NCI-H2196 (cell line): ENCODE data around the gene NOL9.
"Not testable (repeated sequence)": the region's sequence is repeated elsewhere in the genome, so short reads cannot be mapped to it uniquely, and the experiment has no call there.

Experiments used
- DNase-seq: peaks from one replicate; lab custom pipeline; 2025; ENCODE audit not compliant: unreplicated experiment; lab: John Stamatoyannopoulos, UW

NOL9 gene

DNA sequence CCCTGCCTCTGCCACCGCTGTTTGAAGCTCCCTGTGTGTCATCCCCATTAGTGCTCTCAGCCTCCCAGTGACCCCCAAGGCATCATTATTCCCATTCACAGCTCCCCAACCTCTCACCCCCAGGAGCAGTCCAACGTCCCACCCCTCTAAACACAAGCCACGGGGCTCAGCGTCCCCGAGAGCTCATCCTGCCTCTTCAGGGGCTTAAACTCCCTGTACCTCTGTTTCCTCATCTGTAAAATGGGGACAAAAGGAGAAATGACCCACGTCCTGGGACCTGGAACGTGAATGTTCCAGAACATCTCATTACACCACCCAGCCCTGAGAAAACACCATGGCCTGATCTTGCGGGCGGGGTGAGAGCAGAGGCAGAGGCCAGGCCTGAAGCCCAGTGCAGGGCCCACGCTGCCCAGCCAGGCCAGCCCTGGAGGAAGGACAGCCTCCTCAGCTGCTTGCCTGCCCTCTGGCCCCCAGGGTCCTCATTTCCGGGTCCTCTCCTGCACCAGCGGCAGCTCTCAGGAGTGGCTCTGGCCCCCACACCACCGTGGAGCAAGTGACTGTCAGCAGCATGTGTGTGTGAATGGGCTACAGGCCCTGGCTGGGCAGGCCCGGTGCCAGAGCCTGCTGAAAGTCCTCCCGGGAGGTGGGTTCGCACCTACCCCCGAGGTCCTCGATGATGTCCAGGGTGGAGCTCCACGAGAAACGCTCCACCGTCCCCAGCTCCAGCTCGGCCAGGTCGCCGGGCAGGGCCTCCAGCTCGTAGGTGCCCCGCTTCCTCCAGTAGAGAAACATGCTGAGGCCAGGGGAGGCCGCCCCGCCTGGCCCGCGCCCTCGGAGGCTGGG, 48.7 kb downstream of the NOL9 start:
- no peak for DNase-seq

DNA sequence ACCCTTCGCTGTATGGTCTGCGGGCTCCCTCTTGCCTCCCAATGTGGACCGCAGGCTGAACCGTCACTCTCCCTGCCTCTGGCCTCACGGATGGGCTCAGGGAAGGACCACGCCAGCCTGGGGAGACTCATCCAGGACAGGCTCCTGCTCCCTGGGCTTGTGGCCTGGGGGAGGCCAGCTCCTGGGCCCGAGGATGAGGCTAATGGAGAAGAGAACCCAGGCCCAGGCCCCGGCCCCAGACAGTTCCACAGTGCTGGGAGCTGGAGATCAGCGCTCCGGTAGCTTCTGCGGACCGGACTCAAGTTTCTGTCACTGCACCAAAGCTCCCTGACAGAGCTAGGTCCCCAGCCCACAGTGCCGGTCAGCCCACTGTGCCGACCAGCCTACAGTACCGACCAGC, 49.4 kb downstream of the NOL9 start:
- DNase-seq = no peak

DNA sequence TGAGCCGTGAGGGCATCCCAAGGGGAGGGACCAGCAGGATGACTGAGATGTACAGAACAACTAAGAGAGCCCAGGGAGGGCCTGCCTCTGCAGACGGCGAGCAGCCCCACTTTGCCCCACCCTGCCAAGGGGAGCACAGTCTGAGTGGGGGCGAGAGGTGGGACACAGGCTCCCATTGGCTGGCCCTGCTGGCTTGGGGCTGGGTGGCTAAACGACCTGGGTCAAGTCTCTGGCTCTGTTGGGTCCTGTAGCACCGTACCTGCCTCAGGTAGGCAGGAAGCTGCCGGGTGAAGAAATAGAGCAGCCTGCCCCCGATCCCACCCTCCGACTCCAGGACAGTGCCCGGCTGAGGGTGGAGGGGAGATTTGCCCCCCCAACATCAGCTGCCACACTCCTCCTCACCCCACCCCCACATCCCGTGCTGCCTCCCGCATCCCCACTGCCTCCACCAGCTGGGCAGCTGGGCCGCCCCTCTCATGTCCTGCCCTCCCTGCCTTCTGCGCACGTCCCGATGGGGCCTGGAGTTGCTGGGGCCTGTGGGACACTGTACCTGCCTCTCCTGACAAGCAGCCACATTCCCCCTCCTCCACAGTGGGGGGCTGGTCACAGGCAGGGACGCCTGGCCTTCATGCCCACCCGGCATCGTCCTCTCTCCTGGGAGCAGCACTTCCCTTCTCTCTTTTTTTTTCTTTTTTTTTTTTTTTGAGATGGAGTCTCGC, 50.3 kb downstream of the NOL9 start:
- DNase-seq = no peak

DNA sequence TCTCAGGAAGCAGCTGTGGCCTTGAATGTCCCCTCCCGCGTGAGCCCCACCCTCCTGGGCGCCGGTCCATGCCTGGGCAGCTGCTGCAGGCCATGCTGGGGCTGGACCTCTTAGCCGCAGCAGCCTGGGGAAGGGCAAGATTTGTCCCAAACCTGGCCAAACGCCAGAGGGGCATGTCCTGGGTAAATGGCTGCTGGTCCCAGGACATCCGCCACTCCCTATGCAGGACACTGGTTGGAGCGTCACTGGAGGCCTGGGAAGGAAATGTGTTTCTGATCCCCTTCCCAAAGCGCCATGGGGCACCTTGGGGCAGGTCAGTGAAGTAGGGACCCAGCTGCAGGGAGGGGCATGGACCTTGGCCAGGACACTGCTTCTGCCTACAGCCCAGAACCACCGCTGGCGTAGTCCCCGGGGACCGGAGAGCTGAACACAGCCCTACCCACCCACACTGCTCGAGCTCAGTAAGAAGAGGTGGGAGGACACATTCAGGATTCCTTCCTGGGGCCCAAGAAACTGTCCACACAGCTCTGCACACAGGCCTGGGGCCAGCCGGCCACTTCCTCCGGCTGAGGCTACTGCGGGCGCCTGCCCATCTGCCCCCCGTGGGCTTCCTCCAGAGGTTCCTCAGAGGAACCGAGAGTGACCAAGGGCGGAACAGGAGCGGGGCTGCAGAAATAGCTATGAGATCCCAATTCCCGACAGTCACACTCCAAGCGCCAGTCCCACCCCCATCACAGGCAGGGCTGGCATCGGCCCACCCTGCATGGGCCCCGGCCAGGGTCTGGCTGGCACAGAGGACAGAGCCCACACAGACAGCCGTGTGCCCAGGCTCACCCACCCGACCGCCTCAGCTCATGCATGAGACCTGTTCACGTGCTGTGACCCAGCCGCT, 52.1 kb downstream of the NOL9 start:
- DNase-seq = peak; percentile 45

DNA sequence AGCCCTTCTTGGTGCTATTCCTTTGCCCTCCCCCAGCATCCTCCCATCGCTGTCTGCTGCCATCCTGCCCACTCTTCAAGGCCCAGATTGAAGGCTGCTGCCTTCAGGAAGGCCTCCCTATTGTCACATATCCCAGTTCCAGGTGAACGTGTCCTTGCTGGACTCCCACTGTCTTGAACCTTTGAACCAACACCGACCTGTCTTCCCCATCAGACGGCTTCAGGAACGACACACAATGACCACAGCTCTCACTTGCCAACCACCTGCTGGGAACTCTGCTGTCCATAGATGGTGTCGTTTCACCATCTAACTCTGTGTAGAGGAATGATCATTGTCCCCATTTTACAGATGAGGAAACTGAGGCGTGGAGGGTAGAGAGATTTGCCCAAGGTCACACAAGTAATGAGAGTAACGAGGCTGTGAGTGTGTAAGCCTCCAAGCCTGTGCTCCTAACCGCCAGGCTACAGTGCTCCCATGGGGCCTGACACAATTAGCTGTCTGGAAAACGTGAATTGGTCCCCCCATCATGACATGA, 53.0 kb downstream of the NOL9 start:
- no peak for DNase-seq

DNA sequence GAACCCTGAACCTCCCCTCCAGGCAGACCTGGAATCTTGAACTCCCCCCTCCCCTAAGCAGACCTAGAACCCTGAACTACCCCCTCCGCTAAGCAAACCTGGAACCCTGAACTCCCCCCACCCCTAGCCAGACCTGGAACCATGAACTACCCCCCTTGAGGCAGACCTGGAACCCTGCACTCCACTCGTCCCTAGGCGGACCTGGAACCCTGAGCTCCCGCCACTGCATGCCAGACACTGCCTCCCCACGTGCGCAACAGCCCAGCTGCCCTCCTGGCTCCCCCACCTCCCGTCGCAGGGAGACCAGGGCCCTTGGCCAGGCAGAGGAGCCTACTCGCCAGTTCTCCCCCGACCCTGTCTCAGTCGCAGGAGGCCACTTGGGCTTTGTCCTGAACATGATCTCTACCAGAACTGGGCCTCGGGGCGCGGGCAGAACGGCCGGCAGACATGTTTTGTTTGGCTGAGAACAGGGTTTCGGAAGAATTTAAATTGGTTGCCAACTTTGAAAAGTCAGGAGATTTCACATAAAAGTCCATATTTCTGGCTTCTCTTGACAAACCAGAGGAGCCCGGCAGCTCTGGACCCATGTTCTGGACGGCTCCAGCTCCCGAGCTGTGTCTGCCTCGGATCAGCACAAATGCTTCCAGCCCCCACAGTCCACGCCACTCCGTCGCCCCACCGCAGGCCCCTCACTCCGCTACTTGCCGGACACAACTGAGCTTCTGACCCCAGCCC, 53.6 kb downstream of the NOL9 start:
- no peak for DNase-seq

DNA sequence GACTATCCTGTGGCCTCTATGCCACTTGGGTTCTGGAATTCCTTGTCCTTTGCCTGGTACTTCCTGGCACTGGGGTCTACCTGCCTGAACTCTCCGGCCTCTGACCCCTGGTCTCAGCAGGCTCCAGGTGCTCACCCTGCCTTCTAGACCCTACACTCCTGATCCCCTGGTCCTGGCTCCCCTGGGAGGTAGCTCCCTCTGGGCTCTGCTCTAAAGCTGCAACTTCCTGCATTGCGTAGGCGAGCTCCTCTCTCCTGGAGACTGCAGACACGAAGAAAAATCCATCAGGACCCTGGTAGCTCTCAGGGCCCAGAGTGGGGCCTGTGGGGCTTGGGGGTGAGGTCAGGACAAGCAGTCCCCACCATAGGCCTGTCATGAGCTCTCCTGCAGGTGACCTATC, 55.0 kb downstream of the NOL9 start:
- DNase-seq = no peak

DNA sequence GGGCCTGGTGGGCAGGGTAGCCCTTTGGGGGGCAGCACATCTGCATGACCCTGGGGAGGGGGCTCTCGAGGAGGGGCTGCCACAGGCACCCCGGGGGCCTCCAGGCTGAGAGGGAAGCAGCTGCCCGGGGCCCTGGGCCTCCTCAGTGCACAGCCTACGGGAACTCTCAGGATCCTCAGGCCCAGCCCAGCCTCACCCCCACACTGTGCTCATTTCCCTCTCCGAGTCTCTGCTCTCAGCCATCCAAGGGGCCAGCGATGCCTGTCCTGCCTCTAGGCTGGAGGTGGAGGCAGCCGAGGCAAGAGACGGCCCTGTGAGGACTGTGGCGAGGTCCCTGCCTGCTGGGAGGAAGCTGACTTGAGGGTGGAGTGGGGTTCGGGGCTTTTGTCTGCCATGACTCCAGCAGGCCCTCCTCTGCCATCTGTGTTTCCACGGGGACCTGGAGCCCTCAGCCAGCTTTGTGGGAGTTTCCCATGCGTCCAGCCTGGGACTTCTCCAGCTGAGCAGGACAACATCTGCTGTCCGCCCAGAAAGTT, 55.7 kb downstream of the NOL9 start:
- DNase-seq = no peak

DNA sequence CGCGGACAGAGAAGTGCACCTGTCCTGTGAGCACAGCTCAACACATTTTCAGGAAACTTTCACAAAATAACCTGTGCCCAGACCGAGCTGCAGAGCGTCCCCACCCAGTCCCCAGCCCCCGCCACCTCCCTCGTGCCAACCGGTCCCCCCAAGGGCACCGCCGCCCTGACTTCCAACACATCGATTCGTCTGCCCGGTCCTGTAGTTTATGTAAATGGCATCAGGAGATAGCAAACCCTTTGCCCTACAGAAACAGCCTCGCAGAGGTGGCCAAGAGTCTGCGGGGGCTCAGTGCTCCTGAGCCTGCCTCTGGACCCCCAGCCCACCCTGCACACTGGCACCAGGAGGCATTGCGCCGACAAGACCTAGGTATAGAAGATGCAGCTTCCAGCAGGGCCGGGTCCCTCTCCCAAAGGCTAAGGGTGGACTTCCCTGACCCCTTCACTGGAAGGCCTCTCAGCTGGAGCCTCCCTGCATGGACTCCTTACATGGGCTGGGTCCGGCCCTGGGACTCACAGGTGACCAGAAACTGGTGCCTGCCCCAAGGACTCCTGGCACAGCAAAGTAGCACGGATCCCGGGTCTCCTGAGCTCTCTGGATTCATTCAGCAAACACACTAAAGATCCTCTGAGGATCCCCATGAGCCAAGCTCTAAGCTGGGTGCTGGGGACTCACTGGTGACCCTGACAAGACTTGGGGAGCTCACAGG, 56.3 kb downstream of the NOL9 start:
- DNase-seq = no peak

DNA sequence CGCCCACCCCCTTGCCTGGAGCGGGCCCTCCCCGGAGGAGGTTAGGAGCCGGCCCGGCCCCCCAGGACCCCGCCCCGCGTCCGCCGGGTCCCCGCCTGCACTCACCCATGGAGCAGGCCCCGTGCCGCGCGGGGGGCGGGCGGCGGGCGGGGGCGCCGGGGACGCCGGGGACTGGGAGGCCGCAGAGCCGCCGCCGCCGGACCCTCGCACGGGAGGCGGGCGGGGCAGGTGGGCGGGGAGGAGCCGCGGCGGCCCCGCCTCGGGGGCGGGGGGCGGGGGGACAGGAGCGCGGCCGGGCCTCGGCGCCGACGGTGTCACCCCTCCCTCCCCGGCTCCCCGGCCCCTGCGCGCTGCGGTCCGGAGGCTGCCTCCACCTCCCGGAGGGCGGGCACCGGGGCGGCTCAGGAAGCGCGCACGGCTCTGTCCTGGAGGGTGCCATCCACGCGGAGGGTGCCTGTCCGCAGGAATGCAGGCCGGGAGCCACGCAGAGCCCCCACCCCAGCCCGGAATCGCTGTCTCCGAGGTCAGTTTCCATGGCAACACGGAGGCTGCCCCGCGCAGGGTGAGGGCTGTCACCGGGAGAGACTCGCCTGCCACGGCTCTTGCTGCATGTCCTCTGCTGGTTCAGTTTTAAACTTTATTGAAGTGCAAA, 57.0 kb downstream of the NOL9 start:
- DNase-seq = peak; percentile 55

DNA sequence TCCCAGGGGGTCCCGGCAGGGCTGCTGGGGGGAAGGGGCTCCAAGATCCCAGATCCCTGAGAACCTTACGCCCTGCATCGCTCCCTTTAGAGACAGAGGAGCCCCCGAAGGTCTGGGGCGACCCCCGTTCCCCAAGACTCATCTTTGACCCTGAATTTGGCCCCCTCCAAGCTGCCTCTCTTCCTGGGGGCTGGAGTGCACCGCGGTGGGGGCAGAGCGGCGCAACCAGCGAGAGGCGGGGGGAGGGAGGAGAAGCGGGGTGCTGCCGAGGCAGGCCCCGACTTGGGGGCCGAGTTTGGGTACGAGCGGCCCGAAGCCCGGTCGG, 57.5 kb downstream of the NOL9 start:
- DNase-seq = no peak

DNA sequence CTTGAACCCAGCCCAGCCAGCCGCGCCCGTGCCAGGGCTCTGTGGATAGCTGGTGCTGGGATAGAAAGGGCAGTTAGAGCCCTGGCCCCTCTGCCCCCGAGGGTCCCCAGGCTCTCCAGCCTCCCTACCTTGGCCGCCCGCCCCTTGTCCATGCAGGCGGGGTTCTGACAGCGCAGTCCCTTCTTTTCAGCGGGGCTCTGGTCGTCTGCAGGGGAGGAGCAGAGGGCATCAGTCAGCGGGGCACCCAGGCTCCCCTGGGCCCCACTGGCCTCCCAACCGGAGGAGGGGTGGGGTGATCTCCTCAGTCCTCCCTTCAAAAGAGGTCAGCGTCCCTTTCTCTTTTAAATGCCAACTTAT, 58.0 kb downstream of the NOL9 start:
- DNase-seq = no peak

DNA sequence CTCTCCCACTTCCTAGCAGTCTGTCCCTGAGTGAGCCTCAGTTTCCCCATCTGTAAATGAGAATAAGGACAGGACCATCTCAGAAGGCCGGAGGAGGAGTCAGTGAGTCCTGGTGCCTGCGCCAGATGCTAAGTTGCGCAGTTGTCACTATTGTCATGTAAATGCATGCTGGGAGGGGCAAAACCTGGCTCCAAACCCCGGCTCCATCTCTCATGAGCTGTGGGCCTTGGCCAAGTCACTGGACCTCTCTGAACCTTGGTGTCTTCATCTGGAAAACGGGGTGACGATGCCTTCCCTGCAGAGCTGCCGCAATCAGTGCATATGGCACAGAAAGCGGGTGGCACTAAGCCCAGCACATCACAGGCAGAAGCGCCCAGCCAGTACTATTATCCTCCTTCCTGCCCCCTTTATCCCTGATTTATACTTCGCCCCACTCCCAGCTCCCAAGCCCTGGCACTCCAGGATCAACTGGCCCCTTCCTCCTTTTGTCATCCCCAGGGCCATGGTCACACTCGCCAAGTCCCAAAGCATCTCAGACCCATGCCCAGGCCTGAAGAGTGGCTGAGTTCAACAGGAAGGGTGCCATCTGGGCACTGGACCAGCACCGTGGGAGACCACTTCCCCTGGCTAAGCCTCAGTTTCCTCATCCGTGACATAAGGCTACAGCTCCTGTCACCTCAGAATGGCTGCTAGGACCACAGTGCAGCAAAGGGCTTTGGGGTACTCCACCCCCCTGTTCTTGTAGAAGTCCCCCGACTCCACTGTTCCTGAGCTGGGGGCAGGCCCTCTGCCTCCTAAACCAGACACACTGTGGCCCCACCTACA, 58.6 kb downstream of the NOL9 start:
- no peak for DNase-seq

DNA sequence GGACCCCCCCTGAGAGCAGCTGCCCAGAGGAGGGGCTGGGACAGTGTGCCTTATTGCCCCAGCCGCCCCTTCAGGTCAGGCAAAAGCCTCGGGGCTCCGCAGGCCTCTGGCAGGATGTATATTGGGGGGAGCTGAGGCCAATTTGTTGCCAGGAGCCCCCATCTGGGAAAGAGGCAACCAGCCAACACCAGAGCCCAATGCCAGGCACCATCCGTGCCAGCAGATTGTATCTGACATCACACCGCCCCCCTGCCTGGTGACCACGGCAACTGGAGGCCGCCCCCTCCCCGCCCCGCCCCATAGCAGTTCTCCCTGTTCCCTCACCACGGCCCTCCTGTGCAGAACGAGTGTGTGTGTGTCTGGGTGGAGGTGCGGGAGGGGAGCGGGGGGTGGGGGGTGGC, 59.3 kb downstream of the NOL9 start:
- peak; percentile 33 for DNase-seq

DNA sequence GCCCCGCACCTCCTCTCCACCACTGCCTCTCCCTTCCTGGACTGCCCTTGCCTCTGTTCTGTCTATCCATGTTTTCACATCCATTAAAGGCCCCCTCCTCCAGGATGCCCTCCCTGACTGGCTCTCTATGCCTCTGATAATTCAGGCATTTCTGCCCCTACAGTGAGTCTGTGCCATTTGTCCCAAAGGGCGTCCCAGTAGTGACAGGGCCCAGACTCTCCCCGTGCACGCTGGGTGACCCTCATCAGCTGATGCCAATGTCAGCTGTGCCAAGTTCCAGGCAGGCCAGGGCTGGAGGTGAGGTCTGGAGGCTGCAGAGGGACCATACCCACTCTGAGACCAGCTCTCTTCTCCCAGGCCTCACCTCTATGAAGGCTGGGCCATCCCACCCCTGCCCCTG, 59.7 kb downstream of the NOL9 start:
- no peak for DNase-seq

DNA sequence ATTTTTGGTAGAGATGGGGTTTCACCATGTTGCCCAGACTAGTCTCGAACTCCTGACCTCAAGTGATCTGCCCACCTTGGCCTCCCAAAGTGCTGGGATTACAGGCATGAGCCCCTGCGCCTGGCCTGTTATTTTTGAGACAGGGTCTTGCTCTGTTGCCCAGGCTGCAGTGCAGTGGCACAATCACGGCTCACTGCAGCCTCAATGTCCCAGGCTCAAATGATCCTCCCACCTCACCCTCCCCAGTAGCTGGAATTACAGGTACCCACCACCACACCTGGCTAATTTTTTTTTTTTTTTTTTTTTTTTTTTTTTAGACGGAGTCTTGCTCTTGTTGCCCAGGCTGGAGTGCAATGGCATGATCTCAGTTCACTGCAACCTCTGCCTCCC, 60.5 kb downstream of the NOL9 start:
- not testable (repeated sequence) for DNase-seq

DNA sequence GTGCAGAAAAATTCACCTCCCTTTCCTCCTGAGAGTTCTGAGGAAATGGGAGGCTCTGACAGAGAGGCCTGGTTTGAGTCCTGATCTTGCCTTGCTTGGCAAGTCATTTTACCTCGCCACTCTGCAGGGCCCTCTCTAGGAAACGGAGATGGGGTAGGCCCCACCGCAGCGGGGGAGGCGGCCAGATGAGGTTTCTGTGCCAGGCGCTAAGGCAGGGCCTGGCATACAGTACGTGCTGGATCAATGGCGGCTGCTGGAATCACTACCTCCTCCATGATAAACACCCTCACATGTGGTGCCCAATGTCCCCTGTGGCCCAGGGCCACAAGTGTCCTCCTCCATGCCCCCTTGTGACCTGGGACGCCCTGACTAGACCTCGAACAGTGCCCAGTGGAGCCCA, 62.3 kb downstream of the NOL9 start:
- no peak for DNase-seq

DNA sequence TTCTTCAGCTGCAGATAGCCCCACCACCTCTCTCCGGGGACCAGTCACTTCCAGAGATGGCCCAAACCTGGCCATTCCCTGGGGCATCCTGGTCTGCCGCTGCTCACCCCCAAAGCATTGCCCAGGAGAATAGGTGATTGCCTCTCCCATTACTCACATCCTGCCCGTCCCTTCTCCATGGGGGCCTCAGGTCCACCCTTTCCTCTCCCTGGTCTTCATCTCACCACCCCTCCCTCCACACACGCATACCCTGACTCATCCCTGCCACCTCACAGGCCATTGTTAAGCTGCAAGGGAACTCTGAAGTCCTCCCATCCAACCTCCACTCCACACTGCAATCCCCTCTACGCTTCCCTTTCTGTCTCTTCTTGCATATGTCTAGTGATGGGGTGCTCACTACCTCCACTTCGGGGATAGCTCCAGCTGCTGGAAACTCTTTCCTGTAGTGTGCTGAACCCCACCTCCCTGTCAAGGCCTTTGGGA, 62.8 kb downstream of the NOL9 start, which contains the start of gene PLEKHG5:
Gene PLEKHG5, minus strand, starts transcription at position 188 of the 483 bp plus-strand sequence. CDS start 14,096 bp downstream, outside the sequence.
- no peak for DNase-seq
